B cell (primary cell): ENCODE data around the gene TTC39B. TPM values are rescaled to one million over a fixed set of nuclear protein-coding genes. Genes with fewer than 3 reads are reported as not detected.

Source experiments
- ATAC-seq: fragments of 200-7000 bp; cut with Tn5 transposase; one replicate; pipeline ENCODE4 v1.10.0; 2021; ENCODE audit warnings: low read depth, mild to moderate bottlenecking, moderate number of reproducible peaks, moderate library complexity
- CTCF ChIA-PET: fragments of 350-600 bp; sonication (Branson Sonifier 250); formaldehyde crosslinking; loops from one replicate; lab custom pipeline; 2021; ENCODE audit warnings: antibody characterized with exemption, inconsistent platforms; lab: Charles Lee
- POLR2A ChIA-PET: fragments of 350-600 bp; sonication (Branson Sonifier 250); formaldehyde crosslinking; loops from one replicate; lab custom pipeline; 2021; ENCODE audit warnings: antibody characterized with exemption; lab: Charles Lee
- DNase-seq: peaks from one replicate; pipeline ENCODE4 v3.0.0; 2013
- H2AFZ ChIP-seq: 2 replicates; pipeline ENCODE4 v1.6.1; 2012; ENCODE audit warnings: mild to moderate bottlenecking, low read depth, low read length; ENCODE audit not compliant: insufficient read depth, poor library complexity, severe bottlenecking
- H3K27ac ChIP-seq, 2 donors: 1 replicate in 1 of 2; 2 replicates in 1 of 2; pipeline ENCODE4 v1.5.1; 2012 to 2013; ENCODE audit warnings: low read length in 2 of 2, mild to moderate bottlenecking in 2 of 2, moderate library complexity in 1 of 2
- H3K27me3 ChIP-seq, 4 experiments: fragments of 200-600 bp in 1 of 4; sonication (generic) in 1 of 4; replicated peaks in 1 of 4; 1 replicate in 2 of 4; 2 replicates in 2 of 4; pipeline versions ENCODE4 v1.6.1 to v1.7.0; 2013 to 2016; ENCODE audit warnings: low read length in 3 of 4, mild to moderate bottlenecking in 2 of 4, mixed read lengths in 1 of 4, moderate library complexity in 1 of 4; ENCODE audit not compliant: insufficient read depth in 4 of 4, control insufficient read depth in 3 of 4; ENCODE audit errors: control extremely low read depth in 1 of 4
- H3K36me3 ChIP-seq, 2 experiments: replicated peaks in 1 of 2; 1 replicate in 1 of 2; 2 replicates in 1 of 2; pipeline versions ENCODE4 v1.6.1 to v1.7.1; 2013; ENCODE audit warnings: low read length in 1 of 2; ENCODE audit not compliant: insufficient read depth in 2 of 2, control insufficient read depth in 1 of 2; ENCODE audit errors: control extremely low read depth in 1 of 2, extremely low read depth in 1 of 2
- H3K4me1 ChIP-seq, 2 donors: fragments of 200-600 bp in 1 of 2; sonication (generic) in 1 of 2; 1 replicate in 1 of 2; 2 replicates in 1 of 2; pipeline versions ENCODE4 v1.5.1 to v1.6.1; 2013 to 2017; ENCODE audit warnings: low read length in 2 of 2; ENCODE audit not compliant: control insufficient read depth in 2 of 2, insufficient read depth in 2 of 2
- H3K4me2 ChIP-seq: replicated peaks from 2 replicates; pipeline ENCODE3; 2012; ENCODE audit warnings: mild to moderate bottlenecking, low read depth, low read length; ENCODE audit not compliant: poor library complexity, severe bottlenecking
- H3K4me3 ChIP-seq, 5 experiments: fragments of 200-600 bp in 1 of 5; sonication (generic) in 1 of 5; 1 replicate in 3 of 5; 2 replicates in 2 of 5; pipeline versions ENCODE4 v1.5.1 to v1.7.0; 2011 to 2016; ENCODE audit warnings: low read length in 4 of 5, mild to moderate bottlenecking in 4 of 5, low read depth in 2 of 5, control low read depth in 1 of 5, moderate library complexity in 1 of 5; ENCODE audit not compliant: insufficient read depth in 1 of 5; ENCODE audit errors: control extremely low read depth in 1 of 5, extremely low read depth in 1 of 5
- H3K79me2 ChIP-seq: fragments of 200-600 bp; sonication (generic); one replicate; pipeline ENCODE4 v1.6.0; 2016; ENCODE audit warnings: low read length; ENCODE audit not compliant: control insufficient read depth, insufficient read depth
- H3K9ac ChIP-seq: fragments of 200-600 bp; sonication (generic); 2 replicates; pipeline ENCODE4 v1.6.1; 2017; ENCODE audit warnings: mild to moderate bottlenecking, low read length, moderate library complexity
- H3K9me3 ChIP-seq, 3 donors: one replicate each; pipeline versions ENCODE4 v1.6.1 to v1.7.1; 2013; ENCODE audit warnings: low read length in 2 of 3; ENCODE audit not compliant: control insufficient read depth in 2 of 3, insufficient read depth in 1 of 3; ENCODE audit errors: control extremely low read depth in 1 of 3
- H4K20me1 ChIP-seq: 2 replicates; pipeline ENCODE4 v1.6.0; 2012; ENCODE audit warnings: mild to moderate bottlenecking, low read length; ENCODE audit not compliant: insufficient read depth, control insufficient read depth, poor library complexity, severe bottlenecking
- H3K27ac Mint-ChIP-seq: one replicate; pipeline ENCODE4 v1.8.0; 2021; ENCODE audit warnings: mixed read lengths
- H3K27me3 Mint-ChIP-seq: one replicate; pipeline ENCODE4 v1.8.0; 2021; ENCODE audit warnings: mixed read lengths
- H3K4me1 Mint-ChIP-seq: one replicate; pipeline ENCODE4 v1.8.0; 2021; ENCODE audit warnings: mixed read lengths
- H3K4me3 Mint-ChIP-seq: one replicate; pipeline ENCODE4 v1.8.0; 2021; ENCODE audit warnings: mixed read lengths
- H3K9me3 Mint-ChIP-seq: one replicate; pipeline ENCODE4 v1.8.0; 2022; ENCODE audit warnings: mixed read lengths; ENCODE audit not compliant: insufficient read depth
- CTCF ChIP-seq: fragments of 200-600 bp; IDR thresholded peaks from one replicate; pipeline ENCODE4 v1.8.0; 2022; ENCODE audit warnings: antibody characterized with exemption, mild to moderate bottlenecking
- EZH2 ChIP-seq: IDR thresholded peaks from 2 replicates; pipeline ENCODE4 v1.6.1; 2012; ENCODE audit warnings: borderline replicate concordance, low read depth, mild to moderate bottlenecking, moderate library complexity, low read length; ENCODE audit not compliant: insufficient read depth, poor library complexity, severe bottlenecking
- WGBS: methylation state at CpG from one replicate; pipeline ENCODE4 v1.1.5; 2013; ENCODE audit warnings: missing lambda C conversion rate; ENCODE audit not compliant: insufficient coverage; 5-methylcytosine and 5-hydroxymethylcytosine counted together
- intact Hi-C: fragments of 100-400 bp; cut with micrococcal nuclease; formaldehyde crosslinking; loops from one replicate; pipeline ENCODE4 v1.10.0; 2022
- polyA plus RNA-seq: library from polyadenylated mRNA; depleted of rRNA; stranded (reverse); fragments of >200 nt; gene quantifications from 2 replicates; pipeline ENCODE4 v1.2.3, GENCODE V29; 2012
- total RNA-seq, 2 donors: library from RNA; stranded (reverse); fragments of 120-200 nt in 1 of 2; gene quantifications; 1 replicate in 1 of 2; 2 replicates in 1 of 2; pipeline versions ENCODE4 v1.2.3 to v1.2.4, GENCODE V29; 2013 to 2022

TTC39B gene
- total and polyA plus RNA-seq, 2 donors (not counting 1 experiment from before 2014, with no cell fraction given): 2.0 to 3.6 TPM

- H2AFZ ChIP-seq: no peak overlapping the region
- peaks cover 20% of the 10 kb centered on the region for H3K27me3 Mint-ChIP-seq
- no peak overlapping the region for H3K4me3 ChIP-seq
- H3K79me2 ChIP-seq: no peaks in the 10 kb centered on the region
- no peak for DNase-seq
- H3K4me2 ChIP-seq: no peak overlapping the region
- TF ChIP-seq CTCF: no peak
- TF ChIP-seq EZH2: no peak
- ATAC-seq: no peak
- intact Hi-C loops: no loop called here
- no peaks in the 10 kb centered on the region for H3K36me3 ChIP-seq
- no peak overlapping the region for H3K27ac ChIP-seq
- no peak overlapping the region for H3K9ac ChIP-seq
- CTCF ChIA-PET: no interaction called here
- H3K4me1 ChIP-seq: no peaks in the 10 kb centered on the region
- POLR2A ChIA-PET: interaction anchor here (0.6 kb wide), 1 partner anchor 122 kb away, joined by 5 read pairs; no protein-coding TSS in a partner anchor
- no peak overlapping the region for H3K27ac Mint-ChIP-seq
- peaks cover 2% of the 10 kb centered on the region for H3K4me1 Mint-ChIP-seq
- WGBS: 90% methylated on average over 2 of the region's 4 CpGs
- no peaks in the 10 kb centered on the region for H3K9me3 Mint-ChIP-seq
- peaks cover 0 to 5% (median 0%) of the 10 kb centered on the region in 4 experiments for H3K27me3 ChIP-seq
- H4K20me1 ChIP-seq: no peaks in the 10 kb centered on the region
- no peaks in the 10 kb centered on the region for H3K9me3 ChIP-seq
- H3K4me3 Mint-ChIP-seq: no peak overlapping the region
Observed at GRCh38 chr9:15333376-15333881, 26.4 kb upstream of the TTC39B start.

GRCh38 chr9:15332939-15333338, 25.9 kb upstream of the TTC39B start:
- no peak overlapping the region for H3K4me2 ChIP-seq
- H3K4me3 Mint-ChIP-seq: no peak overlapping the region
- H3K27ac ChIP-seq: no peak overlapping the region
- H2AFZ ChIP-seq: no peak overlapping the region
- H3K4me1 ChIP-seq: peaks cover 0 to 2% of the 10 kb centered on the region in 2 donors
- ChIA-PET POLR2A (interaction anchor here (0.6 kb wide), 1 partner anchor 121 kb away, joined by 5 read pairs; no protein-coding TSS in a partner anchor), CTCF (no interaction called here)
- peaks cover 0 to 5% (median 0%) of the 10 kb centered on the region in 4 experiments for H3K27me3 ChIP-seq
- peaks cover 4% of the 10 kb centered on the region for H3K4me1 Mint-ChIP-seq
- H3K27me3 Mint-ChIP-seq: peaks cover 24% of the 10 kb centered on the region
- WGBS: 100% methylated on average over 1 of the region's 2 CpGs
- no peaks in the 10 kb centered on the region for H3K9me3 Mint-ChIP-seq
- DNase-seq (no peak), ATAC-seq (no peak)
- H3K9me3 ChIP-seq: no peaks in the 10 kb centered on the region
- no peaks in the 10 kb centered on the region for H3K79me2 ChIP-seq
- H3K4me3 ChIP-seq: no peak overlapping the region
- TF ChIP-seq EZH2 (no peak), CTCF (no peak)
- H3K27ac Mint-ChIP-seq: no peak overlapping the region
- H3K9ac ChIP-seq: no peak overlapping the region
- intact Hi-C loops: no loop called here
- no peaks in the 10 kb centered on the region for H3K36me3 ChIP-seq
- H4K20me1 ChIP-seq: no peaks in the 10 kb centered on the region
